HepG2 (cell line): ENCODE results near the gene STEAP1B.

ENCODE experiments used
- CTCF ChIP-seq: sonication (generic); formaldehyde crosslinking; IDR thresholded peaks from 2 replicates; pipeline ENCODE4 v1.5.0; 2020; ENCODE audit warnings: mild to moderate bottlenecking, missing genetic modification reagents, moderate library complexity
- MTA1 ChIP-seq: sonication (generic); formaldehyde crosslinking; IDR thresholded peaks from 2 replicates; pipeline ENCODE4 v1.4.0; 2020; ENCODE audit warnings: missing genetic modification reagents, mild to moderate bottlenecking, borderline replicate concordance
- POLR2A ChIP-seq, 2 experiments: IDR thresholded peaks; 2 replicates each; pipeline ENCODE4 v1.6.1; 2011; ENCODE audit warnings: low read depth in 2 of 2, low read length in 2 of 2, mild to moderate bottlenecking in 1 of 2, moderate library complexity in 1 of 2; ENCODE audit not compliant: insufficient read depth in 1 of 2
- U2AF2 ChIP-seq: fragments of 200-400 bp; formaldehyde crosslinking; IDR thresholded peaks from 2 replicates; pipeline ENCODE4 v1.6.1; 2017; ENCODE audit warnings: low read depth, mild to moderate bottlenecking, low read length
- ZBTB33 ChIP-seq: sonication (generic); formaldehyde crosslinking; IDR thresholded peaks from 2 replicates; pipeline ENCODE4 v1.4.0; 2020; ENCODE audit warnings: missing genetic modification reagents
- ZNF253 ChIP-seq: sonication (generic); formaldehyde crosslinking; IDR thresholded peaks from 2 replicates; pipeline ENCODE4 v1.8.0; 2022; ENCODE audit warnings: mild to moderate bottlenecking, missing genetic modification reagents, borderline replicate concordance
- ZNF317 ChIP-seq: sonication (generic); formaldehyde crosslinking; IDR thresholded peaks from 2 replicates; pipeline ENCODE4 v1.5.0; 2020; ENCODE audit warnings: mild to moderate bottlenecking, missing genetic modification reagents
- ZNF609 ChIP-seq: sonication (generic); formaldehyde crosslinking; IDR thresholded peaks from 2 replicates; pipeline ENCODE4 v1.4.0; 2020; ENCODE audit warnings: mild to moderate bottlenecking, missing genetic modification reagents, borderline replicate concordance

DNA sequence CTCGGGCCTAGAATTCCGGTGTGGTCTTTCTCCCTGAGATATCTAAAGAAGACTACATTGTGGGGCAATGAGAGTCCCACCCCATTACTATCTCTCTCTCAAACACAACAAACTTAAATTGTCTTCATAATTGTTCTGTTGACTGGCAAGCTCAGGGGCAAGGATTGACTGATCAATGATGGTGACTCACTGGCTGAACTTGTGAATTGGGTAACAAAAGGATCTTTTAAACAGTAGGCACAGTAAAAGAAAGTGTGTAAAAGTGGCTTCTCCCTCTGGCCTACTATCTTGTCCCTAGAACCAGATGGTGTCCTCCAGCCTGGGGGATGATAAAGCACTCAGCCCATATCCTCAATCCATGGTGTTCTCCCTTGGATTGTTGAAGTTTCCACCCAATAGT, 80.0 kb downstream of the STEAP1B start:
- no peak for TF ChIP-seq ZNF253 (CRISPR knock-in tag)
- no peak for TF ChIP-seq CTCF (CRISPR knock-in tag)
- no peak for TF ChIP-seq POLR2A (IDR thresholded peaks at IDR 0.05; ENCODE audit: insufficient read depth in 1 of 2, low read depth in 2 of 2, low read length in 2 of 2)
- no peak for TF ChIP-seq ZNF609 (CRISPR knock-in tag)
- no peak for TF ChIP-seq ZBTB33 (CRISPR knock-in tag)
- no peak for TF ChIP-seq ZNF317 (CRISPR knock-in tag)
- no peak for TF ChIP-seq U2AF2
- TF ChIP-seq MTA1 (CRISPR knock-in tag): no peak
